ENCODE results near the gene PHOX2A. TPM values are rescaled to one million over a fixed set of nuclear protein-coding genes. Genes with fewer than 3 reads are reported as not detected.

PHOX2A gene
- total RNA-seq, 1 experiment from 2014 or later: not detected

DNA sequence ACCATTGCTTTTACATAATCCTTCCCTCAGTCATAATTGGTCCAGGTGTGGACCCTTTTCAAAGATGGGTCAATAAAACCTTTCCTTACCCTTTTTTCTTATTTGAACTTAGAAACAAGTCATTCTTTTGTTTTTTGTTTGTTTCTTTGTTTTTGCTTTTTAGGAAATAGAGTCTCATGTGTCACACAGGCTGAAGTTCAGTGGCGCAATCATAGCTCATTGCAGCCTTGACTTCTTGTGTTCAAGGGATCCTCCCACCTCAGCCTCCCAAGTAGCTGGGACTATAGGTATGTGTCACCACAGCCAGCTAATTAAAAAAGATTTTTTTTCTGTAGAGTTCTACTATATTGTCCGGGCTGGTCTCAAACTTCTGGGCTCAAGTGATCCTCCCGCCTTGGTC, 9.4 kb upstream of the PHOX2A start:
- intact Hi-C loops (cut with micrococcal nuclease; ENCODE audit: unreplicated experiment): no loop called here
- H3K27me3 ChIP-seq (replicated peaks; ENCODE audit: insufficient read depth, low read depth, low read length, poor library complexity): peaks cover 38% of the 10 kb centered on the region
- no peak overlapping the region for H3K27ac ChIP-seq (ENCODE audit: low read depth, low read length, poor library complexity, severe bottlenecking)
- no peak overlapping the region for H3K4me3 ChIP-seq (ENCODE audit: low read depth, low read length, poor library complexity, severe bottlenecking)
- no peaks in the 10 kb centered on the region for H3K36me3 ChIP-seq (ENCODE audit: insufficient read depth, low read length, poor library complexity, severe bottlenecking)
- H3K4me1 ChIP-seq (ENCODE audit: insufficient read depth, low read length, poor library complexity, severe bottlenecking): no peaks in the 10 kb centered on the region
- BruUV-seq (replicated peaks): no TSS peak
- no peak for TF ChIP-seq CTCF (conservative IDR thresholded peaks at IDR 0.05; ENCODE audit: low read depth, low read length)
- no peak for TF ChIP-seq EZH2 (IDR thresholded peaks at IDR 0.05; ENCODE audit: borderline replicate concordance, low read depth, low read length, poor library complexity, severe bottlenecking)
- H3K9me3 ChIP-seq (ENCODE audit: low read depth, low read length, poor library complexity, severe bottlenecking): no peaks in the 10 kb centered on the region
- POLR2A ChIA-PET (ENCODE audit: low non-redundant PET): no interaction called here
- DNase-seq (ENCODE audit: low spot score): no peak
- CTCF ChIA-PET: no interaction called here

GRCh38 chr11:72251614-72252013, 7.6 kb upstream of the PHOX2A start:
- no peak for DNase-seq (ENCODE audit: low spot score)
- Histone ChIP-seq H3K4me3 (ENCODE audit: low read depth, low read length, poor library complexity, severe bottlenecking) (no peak overlapping the region), H3K27ac (ENCODE audit: low read depth, low read length, poor library complexity, severe bottlenecking) (no peak overlapping the region), H3K4me1 (ENCODE audit: insufficient read depth, low read length, poor library complexity, severe bottlenecking) (no peaks in the 10 kb centered on the region), H3K9me3 (ENCODE audit: low read depth, low read length, poor library complexity, severe bottlenecking) (no peaks in the 10 kb centered on the region), H3K36me3 (ENCODE audit: insufficient read depth, low read length, poor library complexity, severe bottlenecking) (no peaks in the 10 kb centered on the region), H3K27me3 (replicated peaks; ENCODE audit: insufficient read depth, low read depth, low read length, poor library complexity) (peaks cover 53% of the 10 kb centered on the region)
- CTCF ChIA-PET: no interaction called here
- BruUV-seq (replicated peaks): no TSS peak
- TF ChIP-seq EZH2 (IDR thresholded peaks at IDR 0.05; ENCODE audit: borderline replicate concordance, low read depth, low read length, poor library complexity, severe bottlenecking): no peak
- no peak for TF ChIP-seq CTCF (conservative IDR thresholded peaks at IDR 0.05; ENCODE audit: low read depth, low read length)
- intact Hi-C loops (cut with micrococcal nuclease; ENCODE audit: unreplicated experiment): no loop called here
- POLR2A ChIA-PET (ENCODE audit: low non-redundant PET): no interaction called here

DNA sequence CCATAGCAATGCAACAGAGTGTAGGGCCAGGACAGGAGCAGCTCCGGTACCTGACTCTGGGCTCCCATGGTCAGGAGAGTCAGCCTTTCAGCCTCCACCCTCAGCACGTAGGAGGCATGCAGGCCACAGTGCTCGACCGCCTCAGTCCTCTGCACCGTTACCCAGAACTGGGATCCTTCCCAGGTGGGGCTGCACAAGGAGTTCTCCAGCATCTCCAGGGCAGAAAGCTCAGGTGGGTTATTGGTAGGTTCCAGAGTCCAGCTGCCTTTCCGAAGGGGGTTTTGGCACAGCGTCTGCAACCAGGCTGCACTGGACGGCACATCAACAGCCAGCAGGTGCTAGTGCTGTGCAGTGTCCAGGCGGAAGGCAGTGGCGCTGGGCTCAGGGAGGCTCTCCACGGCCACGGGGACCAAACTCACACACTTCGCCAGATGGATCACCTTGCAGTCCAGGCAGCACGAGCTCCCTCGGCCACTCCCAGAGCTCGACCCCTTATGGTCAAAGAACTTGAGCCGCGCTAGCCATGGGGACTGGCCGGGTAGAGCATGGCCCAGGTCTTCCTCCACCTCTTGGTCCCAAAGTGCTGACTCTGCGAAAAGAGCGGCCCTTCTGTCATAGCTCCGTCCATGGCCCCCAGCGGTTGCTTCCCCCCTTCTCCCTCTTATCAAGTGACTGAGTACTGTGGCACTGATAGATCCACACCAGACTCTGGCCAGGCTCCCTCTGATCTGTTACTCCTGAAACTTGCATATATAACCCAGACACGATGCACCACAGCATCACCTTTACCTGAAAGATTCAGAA, 6.9 kb upstream of the PHOX2A start:
- BruUV-seq (replicated peaks): no TSS peak
- Histone ChIP-seq H3K27me3 (replicated peaks; ENCODE audit: insufficient read depth, low read depth, low read length, poor library complexity) (peaks cover 59% of the 10 kb centered on the region), H3K36me3 (ENCODE audit: insufficient read depth, low read length, poor library complexity, severe bottlenecking) (no peaks in the 10 kb centered on the region), H3K4me1 (ENCODE audit: insufficient read depth, low read length, poor library complexity, severe bottlenecking) (no peaks in the 10 kb centered on the region), H3K4me3 (ENCODE audit: low read depth, low read length, poor library complexity, severe bottlenecking) (no peak overlapping the region), H3K9me3 (ENCODE audit: low read depth, low read length, poor library complexity, severe bottlenecking) (no peaks in the 10 kb centered on the region), H3K27ac (ENCODE audit: low read depth, low read length, poor library complexity, severe bottlenecking) (no peak overlapping the region)
- intact Hi-C loops (cut with micrococcal nuclease; ENCODE audit: unreplicated experiment): no loop called here
- ChIA-PET POLR2A (ENCODE audit: low non-redundant PET) (no interaction called here), CTCF (no interaction called here)
- DNase-seq (ENCODE audit: low spot score): no peak
- TF ChIP-seq CTCF (conservative IDR thresholded peaks at IDR 0.05; ENCODE audit: low read depth, low read length): no peak
- TF ChIP-seq EZH2 (IDR thresholded peaks at IDR 0.05; ENCODE audit: borderline replicate concordance, low read depth, low read length, poor library complexity, severe bottlenecking): no peak

All from A673 (cell line).